Colonic mucosa (tissue), 4 donors: ENCODE measurements around the gene ARHGAP23. TPM values are rescaled to one million over a fixed set of nuclear protein-coding genes. Genes with fewer than 3 reads are reported as not detected.

Source experiments
- DNase-seq: peaks from one replicate; pipeline ENCODE4 v3.0.0-alpha.2; 2020
- H3K27ac ChIP-seq: fragments of 200-600 bp; one replicate; pipeline ENCODE4 v1.8.0; 2021
- H3K27me3 ChIP-seq: fragments of 200-600 bp; one replicate; pipeline ENCODE4 v1.8.0; 2021
- H3K36me3 ChIP-seq: fragments of 200-600 bp; one replicate; pipeline ENCODE4 v1.8.0; 2021
- H3K4me1 ChIP-seq: fragments of 200-600 bp; one replicate; pipeline ENCODE4 v1.8.0; 2021; ENCODE audit warnings: mild to moderate bottlenecking
- H3K4me3 ChIP-seq: fragments of 200-600 bp; one replicate; pipeline ENCODE4 v1.8.0; 2021
- H3K9ac ChIP-seq, 2 donors: one replicate each; pipeline ENCODE4 v1.7.0; 2013; ENCODE audit warnings: control low read depth in 2 of 2, low read depth in 2 of 2, low read length in 2 of 2
- H3K9me3 ChIP-seq: fragments of 200-600 bp; one replicate; pipeline ENCODE4 v1.8.0; 2021
- intact Hi-C: fragments of 100-400 bp; cut with DNase I; formaldehyde crosslinking; loops from one replicate; pipeline ENCODE4 v1.14.1; 2022
- total RNA-seq, 2 donors: library from RNA; stranded (reverse); fragmentation: NEBNext Ultra II Directional in 1 of 2; extraction: Animal tissue kit (Norgen Biotek cat#: 25700) in 1 of 2; gene quantifications; one replicate each; pipeline ENCODE4 v1.2.1, GENCODE V29; 2021
- TF ChIP-seq, protein P1 (sequence below): fragments of 200-600 bp; IDR thresholded peaks from one replicate; pipeline ENCODE4 v1.8.0; 2022; ENCODE audit warnings: antibody characterized with exemption, mild to moderate bottlenecking
- donor health status: healthy.
- donor health status: DM: no; HTN: no; CAD: no.
- donor health status: DM: no; HTN: no; CAD: no.

The ARHGAP23 gene
- total RNA-seq, 2 donors from 2014 or later = 4.0 to 14.1 TPM

- no peaks in the 10 kb centered on the region for H3K4me1 ChIP-seq
- intact Hi-C loops = no loop called here
- H3K4me3 ChIP-seq = no peak overlapping the region
- no peak overlapping the region for H3K27ac ChIP-seq
- H3K27me3 ChIP-seq = no peaks in the 10 kb centered on the region
- no peaks in the 10 kb centered on the region for H3K9me3 ChIP-seq
- TF ChIP-seq, protein P1, sequence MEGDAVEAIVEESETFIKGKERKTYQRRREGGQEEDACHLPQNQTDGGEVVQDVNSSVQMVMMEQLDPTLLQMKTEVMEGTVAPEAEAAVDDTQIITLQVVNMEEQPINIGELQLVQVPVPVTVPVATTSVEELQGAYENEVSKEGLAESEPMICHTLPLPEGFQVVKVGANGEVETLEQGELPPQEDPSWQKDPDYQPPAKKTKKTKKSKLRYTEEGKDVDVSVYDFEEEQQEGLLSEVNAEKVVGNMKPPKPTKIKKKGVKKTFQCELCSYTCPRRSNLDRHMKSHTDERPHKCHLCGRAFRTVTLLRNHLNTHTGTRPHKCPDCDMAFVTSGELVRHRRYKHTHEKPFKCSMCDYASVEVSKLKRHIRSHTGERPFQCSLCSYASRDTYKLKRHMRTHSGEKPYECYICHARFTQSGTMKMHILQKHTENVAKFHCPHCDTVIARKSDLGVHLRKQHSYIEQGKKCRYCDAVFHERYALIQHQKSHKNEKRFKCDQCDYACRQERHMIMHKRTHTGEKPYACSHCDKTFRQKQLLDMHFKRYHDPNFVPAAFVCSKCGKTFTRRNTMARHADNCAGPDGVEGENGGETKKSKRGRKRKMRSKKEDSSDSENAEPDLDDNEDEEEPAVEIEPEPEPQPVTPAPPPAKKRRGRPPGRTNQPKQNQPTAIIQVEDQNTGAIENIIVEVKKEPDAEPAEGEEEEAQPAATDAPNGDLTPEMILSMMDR = no peak
- no peak overlapping the region for H3K9ac ChIP-seq
- no peak for DNase-seq
- no peaks in the 10 kb centered on the region for H3K36me3 ChIP-seq
Observed at GRCh38 chr17:38545531-38546225, 117.4 kb downstream of the ARHGAP23 start.

- Histone ChIP-seq H3K4me1 (no peaks in the 10 kb centered on the region), H3K36me3 (no peaks in the 10 kb centered on the region), H3K4me3 (no peak overlapping the region), H3K9ac (no peak overlapping the region), H3K9me3 (no peaks in the 10 kb centered on the region), H3K27me3 (no peaks in the 10 kb centered on the region), H3K27ac (no peak overlapping the region)
- intact Hi-C loops = no loop called here
- DNase-seq = no peak
- TF ChIP-seq, protein P1 = no peak
Observed at GRCh38 chr17:38546396-38546795, 118.1 kb downstream of the ARHGAP23 start.

DNA sequence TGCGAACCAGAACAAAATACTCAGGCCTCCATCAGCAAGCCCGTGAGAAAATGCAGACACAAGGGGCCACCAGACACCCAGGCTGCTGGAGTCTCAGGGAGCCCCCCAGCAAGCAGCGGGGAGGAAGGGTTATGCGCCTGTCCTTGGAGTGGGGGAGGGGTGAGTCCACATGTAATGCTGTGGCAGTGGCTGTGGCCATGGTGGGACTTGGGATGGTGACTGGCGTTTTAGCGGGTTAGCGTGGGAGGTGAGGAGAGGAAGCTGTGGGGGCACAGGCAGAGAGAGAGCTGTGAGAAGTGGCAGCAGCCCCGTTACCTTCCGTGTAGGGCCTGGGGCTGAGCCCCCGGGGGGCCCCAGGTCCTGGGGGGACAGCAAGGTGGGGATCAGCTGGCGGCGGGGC, 119.2 kb downstream of the ARHGAP23 start:
- Histone ChIP-seq H3K36me3 (no peaks in the 10 kb centered on the region), H3K27me3 (no peaks in the 10 kb centered on the region), H3K4me3 (no peak overlapping the region), H3K9me3 (no peaks in the 10 kb centered on the region), H3K9ac (no peak overlapping the region), H3K4me1 (no peaks in the 10 kb centered on the region), H3K27ac (no peak overlapping the region)
- no peak for DNase-seq
- TF ChIP-seq, protein P1 = no peak
- intact Hi-C loops = no loop called here

- intact Hi-C loops = no loop called here
- Histone ChIP-seq H3K27me3 (no peaks in the 10 kb centered on the region), H3K36me3 (no peaks in the 10 kb centered on the region), H3K9ac (no peak overlapping the region), H3K9me3 (no peaks in the 10 kb centered on the region), H3K4me3 (no peak overlapping the region), H3K27ac (no peak overlapping the region), H3K4me1 (no peaks in the 10 kb centered on the region)
- TF ChIP-seq, protein P1 = no peak
- DNase-seq = no peak
Observed at GRCh38 chr17:38549285-38549684, 121.0 kb downstream of the ARHGAP23 start.

- Histone ChIP-seq H3K4me1 (no peaks in the 10 kb centered on the region), H3K4me3 (no peak overlapping the region), H3K27me3 (no peaks in the 10 kb centered on the region), H3K36me3 (no peaks in the 10 kb centered on the region), H3K27ac (no peak overlapping the region), H3K9me3 (no peaks in the 10 kb centered on the region), H3K9ac (no peak overlapping the region)
- TF ChIP-seq, protein P1 = no peak
- DNase-seq = no peak
- intact Hi-C loops = no loop called here
Observed at GRCh38 chr17:38550661-38551060, 122.4 kb downstream of the ARHGAP23 start.
